HEK293T (cell line): ENCODE measurements around the gene CSF2.

Experiments used
- ARNT ChIP-seq: fragments of 450-650 bp; IDR thresholded peaks from 2 replicates; pipeline ENCODE4 v1.6.1; 2017; ENCODE audit warnings: mild to moderate bottlenecking
- BHLHE40 ChIP-seq: fragments of 450-650 bp; IDR thresholded peaks from 2 replicates; pipeline ENCODE4 v1.6.1; 2016; ENCODE audit warnings: mild to moderate bottlenecking, moderate library complexity, borderline replicate concordance
- ELF4 ChIP-seq: fragments of 450-650 bp; IDR thresholded peaks from 2 replicates; pipeline ENCODE4 v1.6.1; 2017; ENCODE audit warnings: antibody characterized with exemption
- FOXA1 ChIP-seq: fragments of 450-650 bp; IDR thresholded peaks from 2 replicates; pipeline ENCODE4 v1.6.1; 2016; ENCODE audit warnings: mild to moderate bottlenecking
- FOXM1 ChIP-seq: fragments of 450-650 bp; IDR thresholded peaks from 2 replicates; pipeline ENCODE4 v1.6.1; 2017; ENCODE audit warnings: mild to moderate bottlenecking, borderline replicate concordance
- L3MBTL2 ChIP-seq: fragments of 450-650 bp; conservative IDR thresholded peaks from 2 replicates; pipeline ENCODE4 v1.6.1; 2016; ENCODE audit warnings: mild to moderate bottlenecking
- NFRKB ChIP-seq: fragments of 450-650 bp; IDR thresholded peaks from 2 replicates; pipeline ENCODE4 v1.6.1; 2016; ENCODE audit warnings: mild to moderate bottlenecking, moderate library complexity
- SP1 ChIP-seq: fragments of 450-650 bp; IDR thresholded peaks from 2 replicates; pipeline ENCODE4 v1.6.1; 2017
- SUZ12 ChIP-seq: fragments of 450-650 bp; IDR thresholded peaks from 2 replicates; pipeline ENCODE4 v1.6.1; 2016; ENCODE audit warnings: mild to moderate bottlenecking
- TARDBP ChIP-seq: fragments of 450-650 bp; IDR thresholded peaks from 2 replicates; pipeline ENCODE4 v1.6.1; 2016
- ZNF384 ChIP-seq: fragments of 450-650 bp; IDR thresholded peaks from 2 replicates; pipeline ENCODE4 v1.6.1; 2016

- TF ChIP-seq L3MBTL2: no peak
- TF ChIP-seq SP1: no peak
- no peak for TF ChIP-seq ARNT
- TF ChIP-seq FOXA1: no peak
- TF ChIP-seq ZNF384: no peak
- no peak for TF ChIP-seq BHLHE40
- no peak for TF ChIP-seq TARDBP
- TF ChIP-seq SUZ12: no peak
- no peak for TF ChIP-seq NFRKB
- no peak for TF ChIP-seq FOXM1
- no peak for TF ChIP-seq ELF4
Measured at GRCh38 chr5:132059043-132059695, 14.4 kb upstream of the CSF2 start.
